Immature natural killer cell (primary cell): ENCODE results near the gene FBRSL1. TPM values are rescaled to one million over a fixed set of nuclear protein-coding genes. Genes with fewer than 3 reads are reported as not detected.

Experiments used
- DNase-seq, 3 donors: peaks; one replicate each; pipeline ENCODE4 v3.0.0; 2022; ENCODE audit warnings: mixed read lengths in 1 of 3
- H3K27ac Mint-ChIP-seq, 6 donors: one replicate each; pipeline ENCODE4 v1.8.0; 2020; ENCODE audit warnings: mixed read lengths in 6 of 6, mild to moderate bottlenecking in 5 of 6, inconsistent platforms in 4 of 6, moderate library complexity in 3 of 6
- H3K27me3 Mint-ChIP-seq, 3 donors: one replicate each; pipeline ENCODE4 v1.8.0; 2020 to 2021; ENCODE audit warnings: low read depth in 3 of 3, mild to moderate bottlenecking in 3 of 3, mixed read lengths in 3 of 3, moderate library complexity in 3 of 3, inconsistent platforms in 1 of 3
- H3K36me3 Mint-ChIP-seq, 3 donors: one replicate each; pipeline ENCODE4 v1.8.0; 2020; ENCODE audit warnings: mixed read lengths in 3 of 3, inconsistent platforms in 2 of 3, mild to moderate bottlenecking in 2 of 3
- H3K4me1 Mint-ChIP-seq, 2 donors: one replicate each; pipeline ENCODE4 v1.8.0; 2020; ENCODE audit warnings: inconsistent platforms in 2 of 2, mild to moderate bottlenecking in 2 of 2, mixed read lengths in 2 of 2, moderate library complexity in 1 of 2
- H3K4me3 Mint-ChIP-seq, 5 donors: one replicate each; pipeline ENCODE4 v1.8.0; 2020; ENCODE audit warnings: mild to moderate bottlenecking in 5 of 5, mixed read lengths in 5 of 5, inconsistent platforms in 3 of 5, moderate library complexity in 3 of 5
- H3K9me3 Mint-ChIP-seq, 6 donors: one replicate each; pipeline ENCODE4 v1.8.0; 2020; ENCODE audit warnings: mild to moderate bottlenecking in 6 of 6, mixed read lengths in 6 of 6, inconsistent platforms in 4 of 6, moderate library complexity in 3 of 6
- polyA plus RNA-seq, 3 donors: library from polyadenylated mRNA; unstranded; fragments of 300-500 nt; fragmentation: Illumina TruSeq; gene quantifications; one replicate each; pipeline ENCODE4 v1.2.3, GENCODE V29; 2021

Gene FBRSL1
- polyA plus RNA-seq, 3 donors from 2014 or later = 0.54 to 0.63 TPM; not detected in 1

DNA sequence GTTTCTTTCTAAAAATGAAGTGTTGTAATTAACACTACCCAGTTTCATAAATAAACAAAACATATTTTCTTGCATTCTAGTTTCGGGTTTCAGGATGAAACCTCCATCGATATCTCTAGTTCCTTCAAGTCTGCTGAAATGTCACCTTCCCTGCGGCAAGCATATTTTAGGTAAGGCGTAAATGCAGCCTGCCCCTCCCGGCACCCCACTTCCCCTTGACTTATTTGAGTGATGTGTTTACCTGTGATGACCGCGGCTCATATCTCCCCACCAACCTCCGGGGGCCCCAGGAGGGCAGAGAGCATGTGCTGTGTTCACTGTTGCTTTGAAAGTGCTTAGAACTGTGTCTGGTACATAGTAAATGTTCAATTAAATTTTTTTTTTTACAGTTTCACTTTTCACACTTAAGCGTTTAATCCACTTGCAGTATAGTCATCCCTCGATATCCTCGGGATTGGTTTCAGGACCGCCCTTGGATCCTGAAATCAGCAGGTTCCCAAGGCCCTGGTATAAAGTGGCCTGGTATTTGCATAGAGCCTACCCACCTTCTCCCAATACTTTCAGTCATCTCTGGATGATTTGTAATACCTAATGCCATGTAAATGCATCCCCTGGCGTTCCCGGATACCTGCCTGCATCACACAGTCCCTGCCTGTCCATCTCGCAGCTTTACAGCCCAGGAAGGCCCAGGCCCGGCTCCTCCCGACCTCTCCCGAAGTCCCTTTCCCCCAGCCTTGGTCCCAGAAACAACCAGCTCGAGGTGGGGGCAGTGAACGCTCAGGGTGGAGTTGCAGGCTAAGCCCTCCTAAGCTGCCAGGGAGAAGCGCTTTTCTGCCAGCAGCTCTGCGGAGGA lies 40.2 kb upstream of the FBRSL1 start:
- Mint-ChIP-seq H3K27ac (peak overlapping the region in 5 of 6 donors; percentile 1 to 53 (median 37)), H3K9me3 (no peaks in the 10 kb centered on the region), H3K27me3 (peaks cover 8 to 12% (median 9%) of the 10 kb centered on the region in 3 donors), H3K4me3 (peak overlapping the region in 2 of 5 donors; percentile 15 to 26), H3K4me1 (peaks cover 17 to 33% of the 10 kb centered on the region in 2 donors), H3K36me3 (peaks cover 0 to 3% (median 0%) of the 10 kb centered on the region in 3 donors)
- no peak for DNase-seq

DNA sequence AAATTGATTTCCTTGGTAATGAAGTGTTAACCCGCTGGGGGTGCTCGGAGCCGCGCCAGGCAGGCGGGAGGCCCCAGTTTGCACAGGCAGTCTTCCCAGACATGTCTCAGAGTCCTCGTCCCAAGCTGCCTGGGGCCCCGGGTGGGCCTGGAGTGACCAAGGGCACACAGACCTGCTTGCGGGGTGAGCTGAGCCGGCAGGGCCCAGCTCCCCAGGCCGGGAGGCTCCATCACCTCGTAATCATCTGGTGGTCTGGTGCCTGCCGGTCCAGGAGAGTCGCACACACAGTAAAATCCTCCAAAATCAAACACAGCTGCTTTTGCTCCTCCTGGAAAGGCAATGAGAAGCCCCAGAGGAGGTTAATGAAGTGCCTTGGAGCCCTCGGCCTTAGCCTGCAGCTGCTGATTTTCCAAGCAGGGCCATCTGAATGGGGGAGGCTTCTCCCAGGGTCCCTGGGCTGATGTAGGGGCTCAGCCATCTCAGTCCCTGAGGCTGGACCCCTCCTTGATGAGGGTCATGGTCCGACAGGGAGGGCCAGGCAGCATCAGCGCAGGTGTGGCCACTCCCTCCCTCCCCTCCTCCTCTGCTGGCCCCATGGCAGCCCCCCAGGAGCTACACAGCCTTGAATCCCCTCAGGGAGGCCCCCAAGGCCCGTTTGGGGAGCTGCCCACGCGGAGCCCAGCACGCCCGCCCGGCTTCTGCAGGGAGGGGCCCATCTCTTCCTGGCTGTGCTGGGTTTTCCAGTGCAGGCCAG lies 39.4 kb upstream of the FBRSL1 start:
- no peaks in the 10 kb centered on the region for H3K9me3 Mint-ChIP-seq
- peaks cover 15 to 32% of the 10 kb centered on the region in 2 donors for H3K4me1 Mint-ChIP-seq
- no peak for DNase-seq
- peaks cover 7 to 9% (median 9%) of the 10 kb centered on the region in 3 donors for H3K27me3 Mint-ChIP-seq
- no peak overlapping the region for H3K4me3 Mint-ChIP-seq
- H3K27ac Mint-ChIP-seq = no peak overlapping the region
- H3K36me3 Mint-ChIP-seq = peaks cover 0 to 3% (median 0%) of the 10 kb centered on the region in 3 donors

DNA sequence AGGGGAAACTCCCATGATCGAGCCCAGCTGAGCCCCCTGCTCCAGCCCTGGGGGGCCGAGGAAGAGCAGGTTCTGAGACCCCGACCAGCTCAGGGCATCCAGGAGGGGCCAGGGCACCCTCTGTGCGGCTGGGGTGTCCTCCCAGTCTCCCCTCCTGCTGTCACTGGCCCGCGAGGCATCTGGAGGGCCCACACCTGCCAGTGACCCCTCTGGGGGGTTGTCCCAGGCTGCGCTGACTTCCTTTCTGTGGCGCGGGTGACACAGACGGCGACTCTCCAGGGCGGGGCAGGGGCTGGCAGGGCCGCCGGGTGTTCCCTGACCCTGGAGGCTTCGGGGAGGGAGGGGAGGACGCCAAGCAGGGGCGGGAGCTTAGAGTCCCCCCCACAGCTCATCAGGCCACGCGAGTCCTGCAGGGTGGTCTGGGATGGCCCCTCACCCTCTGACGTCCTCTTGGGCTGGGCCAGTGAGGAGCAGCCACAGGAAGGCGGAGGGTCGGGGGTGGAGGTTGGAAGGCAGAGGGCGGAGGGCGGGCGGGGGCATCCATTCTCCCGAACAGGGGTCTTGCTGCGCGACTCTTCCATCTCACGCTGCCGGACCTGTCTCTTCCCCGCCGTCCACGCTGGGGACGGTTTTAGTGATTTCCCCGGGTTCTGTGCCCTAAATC lies 38.6 kb upstream of the FBRSL1 start:
- Mint-ChIP-seq H3K4me1 (peaks cover 12 to 29% of the 10 kb centered on the region in 2 donors), H3K27ac (no peak overlapping the region), H3K4me3 (no peak overlapping the region)

DNA sequence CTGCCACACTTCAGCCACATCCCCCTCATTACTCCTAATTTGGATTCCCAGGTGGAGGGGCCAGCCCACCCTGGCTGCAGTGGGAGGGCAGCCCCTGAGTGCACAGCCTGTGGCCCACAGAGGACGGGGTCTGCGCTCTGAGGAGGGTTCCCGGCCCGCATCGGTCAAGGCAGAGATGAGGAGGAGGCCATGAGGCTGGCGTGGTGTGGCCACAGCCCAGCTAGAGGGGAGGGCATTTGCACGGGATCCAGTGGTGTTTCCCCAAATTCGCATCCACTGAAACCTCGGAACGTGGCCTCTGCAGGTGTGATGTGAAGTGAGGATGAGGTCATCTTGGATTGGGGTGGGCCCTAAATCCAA lies 38.1 kb upstream of the FBRSL1 start:
- peaks cover 0 to 3% (median 0%) of the 10 kb centered on the region in 3 donors for H3K36me3 Mint-ChIP-seq
- no peak overlapping the region for H3K4me3 Mint-ChIP-seq
- peak overlapping the region in 1 of 6 donors; percentile 63 for H3K27ac Mint-ChIP-seq
- no peak for DNase-seq
- peaks cover 2 to 5% (median 4%) of the 10 kb centered on the region in 3 donors for H3K27me3 Mint-ChIP-seq
- H3K9me3 Mint-ChIP-seq = no peaks in the 10 kb centered on the region
- peaks cover 11 to 25% of the 10 kb centered on the region in 2 donors for H3K4me1 Mint-ChIP-seq

More for the DNA sequence above, 38.6 kb upstream of the FBRSL1 start:
- H3K27me3 Mint-ChIP-seq = peaks cover 2 to 5% (median 4%) of the 10 kb centered on the region in 3 donors
- DNase-seq = no peak
- H3K36me3 Mint-ChIP-seq = peaks cover 0 to 3% (median 0%) of the 10 kb centered on the region in 3 donors
- H3K9me3 Mint-ChIP-seq = no peaks in the 10 kb centered on the region

DNA sequence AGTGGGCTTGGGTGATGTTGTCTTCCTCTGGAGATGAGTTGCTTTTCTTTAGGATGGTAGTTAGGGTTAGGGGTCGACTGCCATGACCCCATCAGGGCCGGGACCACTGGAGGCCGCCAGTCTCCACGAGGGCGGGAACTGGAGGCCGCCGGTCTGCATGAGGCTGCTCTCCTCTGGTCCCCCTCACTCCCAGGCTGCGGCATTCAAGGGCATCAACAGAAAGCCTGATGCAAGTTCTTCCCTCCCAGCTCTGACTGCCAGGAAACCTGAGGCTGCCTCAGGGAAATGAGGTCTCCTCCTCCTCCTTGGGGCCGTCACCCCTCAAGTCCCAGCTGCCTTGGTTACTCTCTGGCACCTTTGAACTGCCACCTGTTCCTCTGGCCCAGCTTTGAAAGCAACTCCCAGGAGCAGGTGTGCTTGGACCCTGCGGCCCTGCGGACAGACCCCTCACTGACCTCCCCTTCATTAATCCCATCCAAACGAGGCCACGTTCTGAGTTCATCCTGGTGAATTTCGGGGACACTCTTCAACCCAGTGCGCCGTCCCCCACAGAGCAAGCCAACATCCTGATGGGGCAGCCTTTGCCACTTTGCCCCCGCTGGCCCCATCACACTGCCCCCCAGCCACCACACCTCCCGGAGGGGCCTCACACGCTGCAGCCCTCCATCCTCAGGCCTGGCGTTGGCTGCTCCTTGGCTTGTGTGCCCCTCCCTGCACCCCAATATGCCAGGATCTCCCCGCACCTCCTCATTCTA lies 37.2 kb upstream of the FBRSL1 start:
- no peaks in the 10 kb centered on the region for H3K9me3 Mint-ChIP-seq
- H3K27me3 Mint-ChIP-seq = peaks cover 2 to 5% (median 4%) of the 10 kb centered on the region in 3 donors
- peaks cover 0 to 3% (median 0%) of the 10 kb centered on the region in 3 donors for H3K36me3 Mint-ChIP-seq
- peak overlapping the region in 1 of 6 donors; percentile 63 for H3K27ac Mint-ChIP-seq
- DNase-seq = no peak
- H3K4me3 Mint-ChIP-seq = no peak overlapping the region
- H3K4me1 Mint-ChIP-seq = peaks cover 11 to 25% of the 10 kb centered on the region in 2 donors

DNA sequence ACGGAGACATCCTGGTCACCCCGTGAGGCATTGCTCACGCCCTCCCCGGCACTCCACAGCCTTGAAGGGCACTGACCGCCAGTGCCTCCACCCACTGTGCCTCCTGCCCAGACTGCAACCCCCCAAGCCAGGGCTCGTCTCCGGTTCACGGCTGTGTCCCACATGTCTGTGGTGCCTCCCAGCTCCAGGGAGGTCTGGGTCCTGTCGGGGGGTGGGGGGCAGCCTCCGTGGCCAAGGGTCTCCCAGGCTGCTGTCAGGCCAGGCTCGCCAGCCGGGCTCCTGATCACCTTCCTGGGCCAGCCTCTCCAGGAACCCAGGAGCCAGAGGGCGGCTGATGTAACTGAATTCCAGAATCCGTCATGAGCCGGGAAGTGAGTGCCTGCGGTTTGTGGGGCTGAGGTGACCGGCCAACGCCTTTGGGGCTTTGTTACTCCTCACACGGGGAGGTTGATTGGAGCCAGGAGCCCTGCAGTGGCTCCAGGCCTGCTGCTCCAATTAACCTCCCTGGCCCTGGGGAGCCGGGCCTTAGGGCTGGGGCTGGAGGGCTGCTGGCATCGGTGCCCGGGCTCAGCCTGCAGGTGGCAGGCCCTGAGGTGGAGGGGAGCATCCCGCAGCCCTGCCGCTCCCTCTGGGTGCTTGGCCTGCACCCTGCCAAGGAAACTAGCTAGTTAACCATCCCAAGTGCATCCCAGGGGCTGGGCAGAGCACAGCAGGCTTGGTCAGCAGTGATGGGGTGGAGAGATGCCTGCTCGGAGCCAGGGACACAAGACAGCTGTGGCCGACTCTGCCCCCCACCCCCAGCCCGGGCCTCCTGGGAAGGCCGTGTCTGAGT lies 36.4 kb upstream of the FBRSL1 start:
- peaks cover 11 to 25% of the 10 kb centered on the region in 2 donors for H3K4me1 Mint-ChIP-seq
- no peak overlapping the region for H3K4me3 Mint-ChIP-seq

DNA sequence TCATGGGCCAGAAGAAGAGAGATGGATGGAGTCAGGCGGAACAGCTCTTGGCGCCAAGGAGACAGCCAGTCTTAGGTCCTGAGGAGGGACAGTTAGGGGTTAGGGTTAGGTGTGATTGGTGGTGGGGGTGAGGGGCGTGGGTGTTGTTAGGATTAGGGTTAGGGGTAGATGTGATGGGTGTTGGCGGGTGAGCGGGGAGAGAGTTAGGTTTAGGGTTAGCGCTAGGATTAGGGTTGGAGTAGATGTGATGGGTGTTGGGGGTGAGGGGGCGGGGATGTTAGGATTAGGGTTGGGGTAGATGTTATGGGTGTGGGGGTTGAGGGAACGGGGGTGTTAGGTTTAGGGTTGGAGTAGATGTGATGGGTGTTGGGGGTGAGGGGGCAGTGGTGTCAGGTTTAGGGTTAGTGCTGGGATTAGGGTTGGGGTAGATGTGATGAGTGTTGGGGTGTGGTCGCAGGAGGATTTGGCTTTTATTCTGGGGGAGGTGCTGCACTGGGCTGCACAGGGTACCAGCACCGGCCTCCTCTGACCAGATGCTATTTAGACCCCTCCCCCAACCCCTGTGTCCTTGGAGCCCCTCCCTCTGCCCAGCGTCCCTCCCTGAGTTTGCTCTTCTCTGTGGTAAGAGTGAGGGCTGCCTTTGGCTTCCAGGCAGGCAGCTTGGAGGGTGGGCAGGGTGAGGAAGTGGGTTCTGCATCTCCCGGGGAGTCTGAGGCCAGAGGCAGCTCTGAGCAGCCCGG lies 35.6 kb upstream of the FBRSL1 start:
- Mint-ChIP-seq H3K27me3 (peaks cover 4% of the 10 kb centered on the region in 3 donors), H3K9me3 (no peaks in the 10 kb centered on the region), H3K4me1 (peaks cover 11 to 24% of the 10 kb centered on the region in 2 donors), H3K4me3 (no peak overlapping the region), H3K36me3 (peaks cover 0 to 3% (median 0%) of the 10 kb centered on the region in 3 donors), H3K27ac (peak overlapping the region in 1 of 6 donors; percentile 21)
- DNase-seq = no peak

More for the DNA sequence above, 36.4 kb upstream of the FBRSL1 start:
- H3K27me3 Mint-ChIP-seq = peaks cover 2 to 4% (median 4%) of the 10 kb centered on the region in 3 donors
- H3K9me3 Mint-ChIP-seq = no peaks in the 10 kb centered on the region
- DNase-seq = no peak
- H3K36me3 Mint-ChIP-seq = peaks cover 0 to 3% (median 0%) of the 10 kb centered on the region in 3 donors
- no peak overlapping the region for H3K27ac Mint-ChIP-seq

DNA sequence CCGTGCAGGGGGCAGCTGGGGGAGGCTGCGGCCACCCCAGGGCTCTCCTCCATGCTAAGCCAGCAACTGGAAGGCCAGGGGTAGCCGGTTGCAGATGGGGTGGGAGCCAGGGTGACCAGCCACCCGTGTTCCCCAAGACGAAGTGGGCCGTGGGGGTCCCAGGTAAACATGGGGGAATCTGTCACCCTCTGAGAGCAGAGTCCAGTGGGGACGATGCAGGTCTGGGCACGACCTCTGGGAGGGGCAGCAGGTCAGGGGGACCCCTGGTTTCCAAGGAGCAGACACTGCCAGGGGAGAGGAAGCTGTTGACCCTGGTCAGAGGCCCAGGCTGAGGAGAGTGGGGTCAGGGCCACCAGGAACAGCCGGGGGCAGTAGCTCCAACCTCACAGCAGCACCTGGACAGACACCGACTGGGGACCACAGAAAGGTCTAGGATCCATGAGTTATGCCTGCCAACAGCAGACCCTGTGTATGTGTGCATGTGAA lies 35.0 kb upstream of the FBRSL1 start:
- peaks cover 2 to 6% (median 4%) of the 10 kb centered on the region in 3 donors for H3K27me3 Mint-ChIP-seq
- H3K9me3 Mint-ChIP-seq = no peaks in the 10 kb centered on the region
- H3K27ac Mint-ChIP-seq = peak overlapping the region in 3 of 6 donors; percentile 49 to 62 (median 56)
- peak overlapping the region in 1 of 5 donors; percentile 19 for H3K4me3 Mint-ChIP-seq
- H3K4me1 Mint-ChIP-seq = peaks cover 9 to 19% of the 10 kb centered on the region in 2 donors
- DNase-seq = no peak
- H3K36me3 Mint-ChIP-seq = peaks cover 0 to 3% (median 0%) of the 10 kb centered on the region in 3 donors

DNA sequence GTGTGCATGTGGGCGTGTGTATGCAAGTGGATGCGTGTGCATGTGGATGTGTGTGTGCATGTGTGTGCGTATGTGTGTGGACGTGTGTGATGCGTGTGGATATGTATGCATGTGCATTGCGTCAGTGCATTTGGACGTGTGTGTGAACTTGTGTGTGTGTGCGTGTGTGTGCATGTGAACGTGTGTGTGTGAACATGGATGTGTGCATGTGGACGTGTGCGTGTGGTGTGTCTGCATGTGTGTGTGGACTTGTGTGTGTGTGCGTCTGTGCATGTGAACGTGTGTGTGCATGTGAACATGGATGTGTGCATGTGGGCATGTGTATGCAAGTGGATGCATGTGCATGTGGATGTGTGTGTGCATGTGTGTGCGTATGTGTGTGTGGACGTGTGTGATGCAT lies 34.4 kb upstream of the FBRSL1 start:
- Mint-ChIP-seq H3K27me3 (peaks cover 2 to 6% (median 4%) of the 10 kb centered on the region in 3 donors), H3K36me3 (peaks cover 0 to 3% (median 0%) of the 10 kb centered on the region in 3 donors), H3K4me3 (peak overlapping the region in 1 of 5 donors; percentile 19)

DNA sequence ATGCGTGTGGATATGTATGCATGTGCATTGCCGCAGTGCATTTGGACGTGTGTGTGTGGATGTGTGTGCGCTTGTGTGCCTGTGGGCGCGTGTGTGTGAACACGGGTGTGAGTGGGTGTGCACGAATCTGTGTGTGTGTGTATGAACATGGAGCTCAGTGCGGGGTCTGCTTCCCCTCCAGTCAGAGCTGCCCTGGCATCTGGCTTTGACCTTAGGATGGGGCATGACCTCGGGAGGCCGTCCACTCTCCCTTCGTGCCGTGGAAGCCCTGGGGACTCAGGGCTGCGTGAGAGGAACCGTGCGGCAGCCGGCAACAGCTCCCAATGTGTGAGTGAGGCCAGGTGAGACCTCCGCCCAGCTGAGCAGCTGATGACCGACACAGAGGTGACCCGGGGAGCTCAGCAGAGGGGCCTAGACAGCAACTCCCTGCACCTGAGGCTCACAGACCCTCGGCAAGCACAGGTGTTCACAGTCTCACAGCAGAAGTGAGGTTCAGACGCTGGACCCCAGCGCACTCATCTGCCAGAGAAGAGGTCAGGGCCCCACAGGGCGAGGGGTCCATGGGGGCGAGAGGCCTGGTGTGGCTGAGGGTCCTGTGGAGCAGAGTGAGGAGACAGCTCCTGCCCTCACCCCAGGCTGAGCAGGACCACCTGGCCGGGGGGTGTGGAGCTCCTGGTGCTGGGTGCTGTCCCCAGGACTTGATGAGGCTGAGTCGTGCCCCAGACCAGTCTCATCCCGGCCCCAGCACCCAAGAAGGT lies 33.6 kb upstream of the FBRSL1 start:
- peaks cover 2 to 6% (median 4%) of the 10 kb centered on the region in 3 donors for H3K27me3 Mint-ChIP-seq
- H3K4me1 Mint-ChIP-seq = peaks cover 9 to 19% of the 10 kb centered on the region in 2 donors
- no peak overlapping the region for H3K4me3 Mint-ChIP-seq
- DNase-seq = no peak
- H3K27ac Mint-ChIP-seq = no peak overlapping the region
- no peaks in the 10 kb centered on the region for H3K9me3 Mint-ChIP-seq
- H3K36me3 Mint-ChIP-seq = peaks cover 0 to 3% (median 0%) of the 10 kb centered on the region in 3 donors

More for the DNA sequence above, 34.4 kb upstream of the FBRSL1 start:
- no peak for DNase-seq
- H3K27ac Mint-ChIP-seq = peak overlapping the region in 4 of 6 donors; percentile 49 to 62 (median 56)
- peaks cover 9 to 19% of the 10 kb centered on the region in 2 donors for H3K4me1 Mint-ChIP-seq
- no peaks in the 10 kb centered on the region for H3K9me3 Mint-ChIP-seq

DNA sequence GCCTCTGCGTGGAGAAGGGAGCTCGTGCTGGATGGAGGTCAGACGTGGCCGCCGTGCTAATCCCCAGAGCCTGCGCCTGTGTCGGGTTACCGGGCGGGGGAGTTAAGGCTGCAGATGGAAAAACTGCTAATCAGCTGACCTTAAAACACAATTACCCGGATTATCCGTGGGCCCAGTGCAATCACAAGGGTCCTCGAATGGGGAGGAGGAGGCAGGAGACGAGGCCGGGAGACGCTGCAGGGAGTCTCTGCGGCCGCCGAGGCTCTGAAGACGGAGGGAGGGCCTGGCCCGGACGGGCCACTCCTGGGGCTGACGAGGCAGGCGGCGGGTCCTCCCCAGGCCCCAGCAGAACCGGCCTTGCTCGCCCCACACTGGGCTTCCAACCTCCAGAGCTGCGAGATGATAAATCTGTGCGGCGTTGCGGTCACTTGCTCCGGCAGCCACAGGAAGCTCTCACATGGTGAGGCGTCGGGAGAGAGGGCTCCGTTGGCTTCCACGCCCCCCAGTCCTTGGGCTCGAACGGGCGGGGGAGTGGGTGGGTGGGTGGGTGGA lies 32.9 kb upstream of the FBRSL1 start:
- H3K27ac Mint-ChIP-seq = peak overlapping the region in 1 of 6 donors; percentile 11
- DNase-seq = no peak
- peaks cover 0 to 3% (median 0%) of the 10 kb centered on the region in 3 donors for H3K36me3 Mint-ChIP-seq
- no peaks in the 10 kb centered on the region for H3K9me3 Mint-ChIP-seq
- no peak overlapping the region for H3K4me3 Mint-ChIP-seq
- H3K27me3 Mint-ChIP-seq = peaks cover 2 to 6% (median 4%) of the 10 kb centered on the region in 3 donors
- H3K4me1 Mint-ChIP-seq = peaks cover 9 to 19% of the 10 kb centered on the region in 2 donors
